Stomach smooth muscle (tissue), 2 donors: ENCODE results near the gene SMCHD1.

Experiments used
- H3K27ac ChIP-seq: one replicate; pipeline ENCODE4 v1.7.0; 2013; ENCODE audit warnings: mild to moderate bottlenecking, low read length, inconsistent platforms
- H3K27me3 ChIP-seq, 2 donors: one replicate each; pipeline ENCODE4 v1.7.0; 2013; ENCODE audit warnings: low read length in 2 of 2; ENCODE audit not compliant: insufficient read depth in 2 of 2, control insufficient read depth in 1 of 2
- H3K36me3 ChIP-seq, 2 donors: one replicate each; pipeline ENCODE4 v1.7.0; 2013; ENCODE audit warnings: low read length in 2 of 2; ENCODE audit not compliant: control insufficient read depth in 2 of 2, insufficient read depth in 2 of 2
- H3K4me1 ChIP-seq: one replicate; pipeline ENCODE4 v1.7.0; 2013; ENCODE audit warnings: low read length; ENCODE audit not compliant: control insufficient read depth, insufficient read depth
- H3K4me3 ChIP-seq, 2 donors: one replicate each; pipeline ENCODE4 v1.7.0; 2013; ENCODE audit warnings: low read length in 2 of 2
- H3K9ac ChIP-seq, 2 donors: one replicate each; pipeline ENCODE4 v1.7.0; 2013; ENCODE audit warnings: low read length in 2 of 2, mild to moderate bottlenecking in 1 of 2
- H3K9me3 ChIP-seq, 2 donors: one replicate each; pipeline ENCODE4 v1.7.0; 2013; ENCODE audit warnings: low read length in 2 of 2; ENCODE audit not compliant: control insufficient read depth in 2 of 2
- donor health status: healthy.
- donor health status: Pancreatic carcinoma.

Gene SMCHD1

DNA sequence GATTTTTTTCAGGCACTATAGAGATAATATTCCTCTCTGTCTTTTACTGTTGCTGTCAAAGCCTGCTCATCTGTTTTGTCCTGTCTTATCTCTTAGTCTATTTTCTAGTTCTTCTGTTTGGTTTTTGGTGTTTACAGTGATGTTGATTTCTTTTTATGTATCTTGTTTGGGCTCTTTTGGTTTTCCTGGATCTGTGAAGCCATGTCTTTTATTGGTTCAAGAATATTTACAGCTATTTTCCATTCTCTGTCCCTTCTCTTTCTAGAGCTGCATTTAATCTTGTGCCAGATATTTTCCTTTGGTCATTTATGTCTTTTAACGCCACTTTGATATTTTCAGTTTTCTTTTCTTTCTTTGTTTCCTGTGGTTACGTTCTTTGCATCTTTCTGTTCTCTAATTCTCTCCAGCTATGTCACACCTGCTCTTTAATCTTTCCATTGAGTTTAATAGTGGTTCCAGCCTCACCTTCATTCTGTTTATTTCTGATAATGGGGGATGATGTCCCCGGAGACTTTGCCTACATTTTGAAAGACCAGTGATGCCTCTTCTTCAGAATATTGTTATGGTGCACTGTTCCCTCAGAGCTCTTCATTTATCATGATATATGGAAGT, 32.0 kb downstream of the SMCHD1 start:
- H3K27ac ChIP-seq = no peak overlapping the region
- no peak overlapping the region for H3K9ac ChIP-seq
- peaks cover 8 to 15% of the 10 kb centered on the region in 2 donors for H3K36me3 ChIP-seq

GRCh38 chr18:2692508-2692907, 37.0 kb downstream of the SMCHD1 start:
- Histone ChIP-seq H3K27me3 (no peaks in the 10 kb centered on the region), H3K4me3 (no peak overlapping the region), H3K9me3 (no peaks in the 10 kb centered on the region), H3K36me3 (peaks cover 14 to 34% of the 10 kb centered on the region in 2 donors), H3K9ac (no peak overlapping the region), H3K4me1 (no peaks in the 10 kb centered on the region), H3K27ac (no peak overlapping the region)

More for the DNA sequence above, 32.0 kb downstream of the SMCHD1 start:
- Histone ChIP-seq H3K9me3 (no peaks in the 10 kb centered on the region), H3K27me3 (no peaks in the 10 kb centered on the region), H3K4me1 (no peaks in the 10 kb centered on the region), H3K4me3 (no peak overlapping the region)

DNA sequence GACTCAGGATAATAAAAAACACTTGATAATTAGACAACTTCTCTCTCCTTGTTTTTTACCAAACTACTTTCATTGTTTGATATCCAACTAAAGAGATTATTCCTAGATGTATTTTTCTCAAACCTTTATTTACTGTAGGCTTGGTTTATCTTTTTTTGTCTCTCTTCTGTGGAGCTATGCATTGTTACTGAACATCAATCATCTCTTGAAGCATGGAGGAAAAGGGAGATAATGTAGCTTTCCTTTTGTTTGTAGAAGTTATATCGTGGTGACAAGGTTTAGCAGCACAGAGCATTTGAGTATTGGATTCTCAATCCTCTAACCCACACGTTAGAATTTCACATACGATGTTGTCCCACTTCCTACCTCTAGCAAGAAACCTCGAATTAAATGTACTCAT, 41.7 kb downstream of the SMCHD1 start:
- H3K4me1 ChIP-seq = no peaks in the 10 kb centered on the region
- H3K27ac ChIP-seq = no peak overlapping the region
- no peaks in the 10 kb centered on the region for H3K27me3 ChIP-seq
- no peak overlapping the region for H3K4me3 ChIP-seq
- H3K9ac ChIP-seq = no peak overlapping the region
- peaks cover 19 to 40% of the 10 kb centered on the region in 2 donors for H3K36me3 ChIP-seq
- H3K9me3 ChIP-seq = no peaks in the 10 kb centered on the region

DNA sequence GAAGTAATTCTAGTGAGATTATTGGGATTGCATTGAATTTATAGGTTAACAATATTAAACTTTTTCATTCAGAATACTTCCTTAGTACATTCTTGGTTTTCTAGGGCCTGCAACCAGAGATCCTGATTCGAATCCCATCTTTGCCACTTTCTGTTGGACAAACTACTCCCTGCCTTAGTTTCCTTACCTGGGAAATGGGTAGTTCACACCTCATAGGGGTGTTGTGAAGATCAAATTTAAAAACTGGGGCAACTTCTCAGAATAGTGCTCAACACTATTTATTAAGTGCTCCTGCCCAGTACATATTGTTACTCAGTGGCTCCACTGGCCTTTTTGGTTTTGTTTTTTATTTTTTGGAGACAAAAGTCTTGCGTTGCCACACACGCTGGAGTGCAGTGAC, 43.5 kb downstream of the SMCHD1 start:
- H3K4me3 ChIP-seq = no peak overlapping the region
- no peak overlapping the region for H3K27ac ChIP-seq
- no peak overlapping the region for H3K9ac ChIP-seq
- no peaks in the 10 kb centered on the region for H3K4me1 ChIP-seq
- H3K27me3 ChIP-seq = no peaks in the 10 kb centered on the region
- H3K9me3 ChIP-seq = no peaks in the 10 kb centered on the region
- peaks cover 14 to 34% of the 10 kb centered on the region in 2 donors for H3K36me3 ChIP-seq

DNA sequence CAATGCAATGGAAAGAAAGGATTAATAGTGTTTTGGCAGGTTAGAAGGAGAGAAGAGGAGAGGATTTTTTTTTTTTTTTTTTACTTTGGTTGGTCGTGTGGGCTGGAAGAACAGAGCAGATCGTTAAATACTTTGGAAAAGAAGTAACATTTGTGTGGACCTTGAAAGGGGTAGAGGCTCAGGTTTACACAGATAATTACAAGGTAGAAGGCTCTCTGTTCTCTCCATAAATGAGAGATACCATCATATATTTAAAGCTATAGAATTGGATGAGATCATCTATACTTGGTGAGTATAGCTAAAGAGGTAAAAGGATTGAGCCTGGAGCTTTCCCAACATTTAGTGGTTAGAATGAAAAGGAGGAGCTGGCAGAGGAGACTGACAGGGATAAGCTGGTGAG, 49.0 kb downstream of the SMCHD1 start:
- H3K9me3 ChIP-seq = no peaks in the 10 kb centered on the region
- H3K4me3 ChIP-seq = no peak overlapping the region
- no peaks in the 10 kb centered on the region for H3K27me3 ChIP-seq
- no peak overlapping the region for H3K9ac ChIP-seq
- H3K36me3 ChIP-seq = peaks cover 12 to 30% of the 10 kb centered on the region in 2 donors
- H3K4me1 ChIP-seq = no peaks in the 10 kb centered on the region
- no peak overlapping the region for H3K27ac ChIP-seq

DNA sequence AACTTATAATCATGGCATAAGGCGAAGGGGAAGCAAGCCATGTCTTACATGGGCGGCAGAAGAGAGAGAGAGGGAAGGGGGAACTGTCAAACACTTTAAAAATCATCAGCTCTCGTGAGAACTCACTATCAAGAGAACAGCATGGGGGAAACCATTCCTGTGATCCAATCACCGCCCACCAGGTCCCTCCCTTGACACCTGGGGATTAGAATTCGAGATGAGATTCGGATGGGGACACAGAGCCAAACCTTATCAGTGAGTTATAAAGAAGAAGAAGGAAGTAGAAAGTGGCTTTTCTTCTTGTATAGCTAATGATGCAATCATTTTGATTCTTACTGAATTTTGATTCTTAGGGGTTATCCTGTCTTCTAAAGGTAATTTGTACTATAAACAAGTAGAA, 51.4 kb downstream of the SMCHD1 start:
- no peaks in the 10 kb centered on the region for H3K4me1 ChIP-seq
- H3K27me3 ChIP-seq = no peaks in the 10 kb centered on the region
- H3K9me3 ChIP-seq = no peaks in the 10 kb centered on the region
- H3K36me3 ChIP-seq = peaks cover 16 to 32% of the 10 kb centered on the region in 2 donors
- H3K4me3 ChIP-seq = no peak overlapping the region
- H3K27ac ChIP-seq = no peak overlapping the region
- no peak overlapping the region for H3K9ac ChIP-seq

DNA sequence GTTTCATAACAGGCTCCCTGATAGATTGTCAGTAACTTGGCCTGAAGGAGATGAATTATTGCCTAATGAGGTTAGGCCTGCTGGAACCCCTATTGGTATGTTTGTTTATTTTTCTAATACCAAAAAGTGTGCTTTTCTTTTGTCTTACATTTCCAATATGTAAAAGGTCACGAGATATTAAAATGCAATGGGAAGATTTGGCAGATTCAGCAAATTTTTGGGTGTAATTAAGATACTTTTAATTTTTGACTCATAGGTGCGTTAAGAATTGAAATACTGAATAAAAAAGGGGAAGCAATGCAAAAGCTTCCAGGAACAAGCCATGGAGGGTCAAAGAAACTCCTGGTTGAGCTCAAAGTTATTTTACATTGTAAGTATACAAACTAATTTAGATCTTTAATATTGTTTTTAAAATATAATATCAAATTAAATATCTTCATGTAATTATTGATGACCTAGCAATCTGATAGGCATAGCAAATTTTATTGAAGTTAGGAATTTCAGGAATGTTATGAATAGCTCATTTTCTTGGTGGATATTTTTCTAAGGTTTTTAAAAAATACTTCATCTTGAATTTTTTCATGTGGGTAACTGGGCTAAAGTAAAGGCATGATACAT, 52.1 kb downstream of the SMCHD1 start:
- Histone ChIP-seq H3K27ac (no peak overlapping the region), H3K36me3 (peaks cover 21 to 35% of the 10 kb centered on the region in 2 donors), H3K9me3 (no peaks in the 10 kb centered on the region), H3K9ac (no peak overlapping the region), H3K4me3 (no peak overlapping the region), H3K27me3 (no peaks in the 10 kb centered on the region), H3K4me1 (no peaks in the 10 kb centered on the region)

GRCh38 chr18:2709316-2709715, 53.8 kb downstream of the SMCHD1 start:
- Histone ChIP-seq H3K9me3 (no peaks in the 10 kb centered on the region), H3K4me3 (no peak overlapping the region), H3K27me3 (no peaks in the 10 kb centered on the region), H3K36me3 (peaks cover 25 to 31% of the 10 kb centered on the region in 2 donors), H3K4me1 (no peaks in the 10 kb centered on the region), H3K27ac (no peak overlapping the region), H3K9ac (no peak overlapping the region)

GRCh38 chr18:2714140-2714539, 58.6 kb downstream of the SMCHD1 start:
- Histone ChIP-seq H3K27ac (no peak overlapping the region), H3K36me3 (peaks cover 22 to 37% of the 10 kb centered on the region in 2 donors), H3K9me3 (no peaks in the 10 kb centered on the region), H3K4me3 (no peak overlapping the region), H3K4me1 (no peaks in the 10 kb centered on the region), H3K9ac (no peak overlapping the region), H3K27me3 (no peaks in the 10 kb centered on the region)

DNA sequence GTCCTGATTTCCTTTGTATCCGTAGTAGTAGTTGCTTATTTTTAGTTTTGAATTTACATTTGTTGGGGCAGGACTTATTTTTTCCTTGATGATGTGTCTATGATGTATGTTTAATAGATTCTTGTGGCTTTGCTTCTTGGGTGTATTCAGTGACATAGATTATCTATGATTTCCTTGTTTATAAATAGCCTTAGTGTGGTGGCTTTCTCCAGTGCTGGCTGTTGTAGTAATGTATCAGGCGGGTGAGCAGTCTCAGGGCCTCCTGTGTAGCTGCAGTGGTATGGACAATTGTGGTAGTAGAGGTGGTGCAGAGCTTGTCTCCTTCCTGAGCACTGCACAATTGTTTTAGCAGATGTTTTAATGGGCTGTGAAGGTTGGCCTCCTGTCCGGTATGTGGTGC, 60.5 kb downstream of the SMCHD1 start:
- Histone ChIP-seq H3K27ac (no peak overlapping the region), H3K4me1 (no peaks in the 10 kb centered on the region), H3K36me3 (peaks cover 18 to 37% of the 10 kb centered on the region in 2 donors), H3K4me3 (no peak overlapping the region), H3K9ac (no peak overlapping the region), H3K27me3 (no peaks in the 10 kb centered on the region), H3K9me3 (no peaks in the 10 kb centered on the region)
